Mesenchymal stem cell (in vitro differentiated cells and primary cell): ENCODE measurements around the gene GPHN.

Experiments used
- DNase-seq: peaks from one replicate; pipeline ENCODE4 v3.0.0-alpha.2; 2013
- H2AFZ ChIP-seq: one replicate; pipeline ENCODE4 v1.6.1; 2013; ENCODE audit warnings: low read depth, mild to moderate bottlenecking, control low read depth, inconsistent platforms, low read length, moderate library complexity
- H2AK5ac ChIP-seq: 2 replicates; pipeline ENCODE4 v1.6.1; 2013; ENCODE audit warnings: low read length, moderate library complexity, mild to moderate bottlenecking, inconsistent platforms; ENCODE audit not compliant: severe bottlenecking
- H2BK120ac ChIP-seq: one replicate; pipeline ENCODE4 v1.6.1; 2013; ENCODE audit warnings: low read depth, mild to moderate bottlenecking, inconsistent platforms, low read length, moderate library complexity
- H2BK12ac ChIP-seq, 2 experiments: one replicate each; pipeline ENCODE4 v1.6.1; 2013; ENCODE audit warnings: inconsistent platforms in 2 of 2, low read length in 2 of 2, mild to moderate bottlenecking in 2 of 2, moderate library complexity in 2 of 2, control low read depth in 1 of 2
- H2BK15ac ChIP-seq: one replicate; pipeline ENCODE4 v1.6.1; 2013; ENCODE audit warnings: mild to moderate bottlenecking, low read depth, inconsistent platforms; ENCODE audit not compliant: poor library complexity, severe bottlenecking
- H2BK5ac ChIP-seq: 2 replicates; pipeline ENCODE4 v1.6.1; 2013; ENCODE audit warnings: low read depth, mild to moderate bottlenecking, low read length, control low read depth, inconsistent platforms; ENCODE audit not compliant: poor library complexity, severe bottlenecking
- H3K14ac ChIP-seq, 2 experiments: one replicate each; pipeline ENCODE4 v1.6.1; 2013; ENCODE audit warnings: inconsistent platforms in 2 of 2, low read length in 2 of 2, control low read depth in 1 of 2, mild to moderate bottlenecking in 1 of 2, moderate library complexity in 1 of 2
- H3K18ac ChIP-seq, 2 experiments: one replicate each; pipeline ENCODE4 v1.6.1; 2013; ENCODE audit warnings: inconsistent platforms in 2 of 2, low read length in 2 of 2, control low read depth in 1 of 2, low read depth in 1 of 2, mild to moderate bottlenecking in 1 of 2
- H3K23ac ChIP-seq, 2 experiments: one replicate each; pipeline ENCODE4 v1.6.1; 2013; ENCODE audit warnings: inconsistent platforms in 2 of 2, low read length in 2 of 2, mild to moderate bottlenecking in 2 of 2, moderate library complexity in 2 of 2, control low read depth in 1 of 2
- H3K27ac ChIP-seq: 2 replicates; pipeline ENCODE4 v1.5.1; 2013; ENCODE audit warnings: mild to moderate bottlenecking, moderate library complexity, low read length, control low read depth, inconsistent platforms; ENCODE audit not compliant: poor library complexity, severe bottlenecking
- H3K27me3 ChIP-seq, 2 experiments: 2 replicates each; pipeline versions ENCODE4 v1.6.1 to v1.7.0; 2013; ENCODE audit warnings: low read length in 2 of 2, mild to moderate bottlenecking in 2 of 2, moderate library complexity in 2 of 2, control low read depth in 1 of 2, inconsistent platforms in 1 of 2; ENCODE audit not compliant: control insufficient read depth in 1 of 2, insufficient read depth in 1 of 2
- H3K36me3 ChIP-seq, 2 experiments: 2 replicates each; pipeline versions ENCODE4 v1.6.1 to v1.7.0; 2013; ENCODE audit warnings: low read length in 2 of 2, control low read depth in 1 of 2, inconsistent platforms in 1 of 2, low read depth in 1 of 2, mild to moderate bottlenecking in 1 of 2; ENCODE audit not compliant: insufficient read depth in 2 of 2, control insufficient read depth in 1 of 2
- H3K4ac ChIP-seq, 2 experiments: one replicate each; pipeline ENCODE4 v1.6.1; 2013; ENCODE audit warnings: inconsistent platforms in 2 of 2, low read length in 2 of 2, mild to moderate bottlenecking in 2 of 2, moderate library complexity in 2 of 2, control low read depth in 1 of 2, low read depth in 1 of 2
- H3K4me1 ChIP-seq: 2 replicates; pipeline ENCODE4 v1.6.1; 2013; ENCODE audit warnings: low read depth, low read length, control low read depth; ENCODE audit not compliant: control insufficient read depth, insufficient read depth
- H3K4me2 ChIP-seq: 2 replicates; pipeline ENCODE4 v1.6.1; 2013; ENCODE audit warnings: low read length, mild to moderate bottlenecking, inconsistent platforms; ENCODE audit not compliant: poor library complexity, severe bottlenecking
- H3K4me3 ChIP-seq, 2 experiments: 2 replicates each; pipeline versions ENCODE4 v1.5.1 to v1.7.0; 2013; ENCODE audit warnings: low read length in 2 of 2, mild to moderate bottlenecking in 2 of 2, control low read depth in 1 of 2, low read depth in 1 of 2; ENCODE audit not compliant: insufficient read depth in 1 of 2
- H3K79me1 ChIP-seq: replicated peaks from 2 replicates; pipeline ENCODE4 v1.6.1; 2013; ENCODE audit warnings: mild to moderate bottlenecking, control low read depth, low read length, inconsistent platforms; ENCODE audit not compliant: poor library complexity, severe bottlenecking
- H3K9ac ChIP-seq: 2 replicates; pipeline ENCODE4 v1.7.0; 2013; ENCODE audit warnings: mild to moderate bottlenecking, low read length, moderate library complexity
- H3K9me3 ChIP-seq: 2 replicates; pipeline ENCODE4 v1.7.0; 2013; ENCODE audit warnings: mild to moderate bottlenecking, low read length; ENCODE audit not compliant: control insufficient read depth
- H4K8ac ChIP-seq: one replicate; pipeline ENCODE4 v1.6.1; 2013; ENCODE audit warnings: inconsistent platforms, mild to moderate bottlenecking, low read length, moderate library complexity
- H4K91ac ChIP-seq: one replicate; pipeline ENCODE4 v1.6.1; 2013; ENCODE audit warnings: mild to moderate bottlenecking, low read length, inconsistent platforms
- WGBS: methylation state at CpG from one replicate; pipeline ENCODE4 v1.1.7; 2013; ENCODE audit warnings: mixed read lengths; 5-methylcytosine and 5-hydroxymethylcytosine counted together

Gene GPHN

GRCh38 chr14:66477567-66477966, 30.4 kb upstream of the GPHN start:
- Histone ChIP-seq H3K14ac (no peak overlapping the region), H2AFZ (no peak overlapping the region), H3K23ac (no peak overlapping the region), H2BK12ac (no peak overlapping the region), H4K8ac (no peak overlapping the region), H3K27ac (no peak overlapping the region), H3K4me2 (no peak overlapping the region), H2BK120ac (no peak overlapping the region), H3K36me3 (no peaks in the 10 kb centered on the region), H2BK15ac (no peak overlapping the region), H3K4me1 (no peaks in the 10 kb centered on the region), H3K27me3 (no peaks in the 10 kb centered on the region), H3K79me1 (no peaks in the 10 kb centered on the region), H3K4ac (no peak overlapping the region), H2BK5ac (no peak overlapping the region), H3K18ac (no peak overlapping the region), H3K9me3 (no peaks in the 10 kb centered on the region), H2AK5ac (no peak overlapping the region), H3K4me3 (no peak overlapping the region), H4K91ac (no peak overlapping the region), H3K9ac (no peak overlapping the region)
- DNase-seq: no peak

- Histone ChIP-seq H3K4me3 (no peak overlapping the region), H3K4ac (no peak overlapping the region), H4K91ac (no peak overlapping the region), H3K18ac (no peak overlapping the region), H3K27ac (no peak overlapping the region), H2BK15ac (no peak overlapping the region), H3K14ac (no peak overlapping the region), H2BK120ac (no peak overlapping the region), H3K9me3 (no peaks in the 10 kb centered on the region), H2AK5ac (no peak overlapping the region), H3K4me1 (no peaks in the 10 kb centered on the region), H3K79me1 (no peaks in the 10 kb centered on the region), H2AFZ (no peak overlapping the region), H3K27me3 (no peaks in the 10 kb centered on the region), H3K23ac (no peak overlapping the region), H2BK12ac (no peak overlapping the region), H3K4me2 (no peak overlapping the region), H3K9ac (no peak overlapping the region), H4K8ac (no peak overlapping the region), H2BK5ac (no peak overlapping the region), H3K36me3 (no peaks in the 10 kb centered on the region)
- no CpG with 5 or more reads among the region's 2 CpGs for WGBS
- DNase-seq: no peak
Measured at GRCh38 chr14:66482873-66483272, 25.1 kb upstream of the GPHN start.

DNA sequence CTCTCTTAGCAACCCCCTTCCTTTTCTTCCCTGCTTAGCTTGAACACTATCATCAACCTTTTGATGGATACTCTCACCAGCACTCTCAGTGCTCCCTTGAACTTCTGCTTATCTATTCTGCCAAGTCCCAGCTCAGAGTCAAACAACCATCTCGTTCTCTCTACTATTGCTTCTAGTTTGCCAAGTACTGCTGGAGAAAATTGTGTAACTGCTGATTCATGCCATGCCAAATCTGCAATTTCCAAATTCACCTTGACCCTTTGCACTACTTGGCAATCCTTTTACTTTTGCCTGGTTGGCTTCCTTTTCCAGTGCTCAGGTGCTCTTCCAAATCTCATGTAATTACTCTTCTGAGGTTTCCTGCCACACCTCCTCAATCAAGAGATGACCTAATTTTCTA, 24.6 kb upstream of the GPHN start:
- Histone ChIP-seq H3K14ac (no peak overlapping the region), H3K9me3 (no peaks in the 10 kb centered on the region), H3K36me3 (no peaks in the 10 kb centered on the region), H2BK120ac (no peak overlapping the region), H3K4ac (no peak overlapping the region), H4K91ac (no peak overlapping the region), H3K4me2 (no peak overlapping the region), H2BK15ac (no peak overlapping the region), H2BK12ac (no peak overlapping the region), H3K18ac (no peak overlapping the region), H3K23ac (no peak overlapping the region), H4K8ac (no peak overlapping the region), H2BK5ac (no peak overlapping the region), H3K4me1 (no peaks in the 10 kb centered on the region), H2AK5ac (no peak overlapping the region), H3K9ac (no peak overlapping the region), H3K27me3 (no peaks in the 10 kb centered on the region), H3K79me1 (no peaks in the 10 kb centered on the region), H3K27ac (no peak overlapping the region), H2AFZ (no peak overlapping the region), H3K4me3 (no peak overlapping the region)
- no peak for DNase-seq
- WGBS: 60% methylated on average over 1 of the region's 1 CpG

DNA sequence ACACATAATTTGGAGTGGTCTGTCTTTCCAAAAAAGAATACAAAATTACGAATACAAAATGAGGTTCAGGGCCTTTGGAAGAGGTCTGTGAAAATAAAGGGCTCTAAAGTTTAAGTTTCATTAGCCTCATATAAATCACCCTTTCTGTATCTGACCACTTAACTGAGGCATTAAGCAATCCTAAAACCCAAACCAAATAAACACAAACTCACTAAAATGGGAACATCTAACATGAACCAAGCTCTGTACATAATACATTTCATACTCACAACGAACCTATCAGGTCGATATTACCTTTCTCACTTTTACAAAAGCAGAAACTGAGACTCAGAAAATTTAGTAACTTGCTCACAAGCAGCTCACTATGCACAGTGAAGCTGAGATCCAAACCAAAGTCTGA, 22.9 kb upstream of the GPHN start:
- Histone ChIP-seq H3K4me2 (no peak overlapping the region), H3K27me3 (no peaks in the 10 kb centered on the region), H4K8ac (no peak overlapping the region), H3K9me3 (no peaks in the 10 kb centered on the region), H2BK12ac (no peak overlapping the region), H2BK15ac (no peak overlapping the region), H3K36me3 (no peaks in the 10 kb centered on the region), H4K91ac (no peak overlapping the region), H3K9ac (no peak overlapping the region), H3K4me1 (no peaks in the 10 kb centered on the region), H3K18ac (no peak overlapping the region), H2AFZ (no peak overlapping the region), H3K14ac (no peak overlapping the region), H3K79me1 (no peaks in the 10 kb centered on the region), H3K27ac (no peak overlapping the region), H2AK5ac (no peak overlapping the region), H3K4me3 (no peak overlapping the region), H2BK120ac (no peak overlapping the region), H2BK5ac (no peak overlapping the region), H3K23ac (no peak overlapping the region), H3K4ac (no peak overlapping the region)
- DNase-seq: no peak
- 72% methylated on average over 2 of the region's 3 CpGs for WGBS
